K562 (cell line): ENCODE data around the gene PIP5KL1. TPM values are rescaled to one million over a fixed set of nuclear protein-coding genes. Genes with fewer than 3 reads are reported as not detected.

ENCODE experiments used
- DDX20 ChIP-seq: fragments of 450-650 bp; IDR thresholded peaks from 2 replicates; pipeline ENCODE4 v1.6.1; 2016; ENCODE audit warnings: missing genetic modification characterization, low read depth, mild to moderate bottlenecking, missing compliant biosample characterization, moderate library complexity
- DMBX1 ChIP-seq: fragments of 250-450 bp; sonication (Bioruptor Pico); IDR thresholded peaks from 2 replicates; pipeline ENCODE4 v1.8.0; 2022; ENCODE audit warnings: inconsistent platforms, mild to moderate bottlenecking, moderate library complexity, borderline replicate concordance
- DNMT1 ChIP-seq: fragments of 450-650 bp; IDR thresholded peaks from 2 replicates; pipeline ENCODE4 v1.6.1; 2016; ENCODE audit warnings: antibody characterized with exemption, mild to moderate bottlenecking
- LEF1 ChIP-seq: fragments of 450-650 bp; IDR thresholded peaks from 2 replicates; pipeline ENCODE4 v1.6.1; 2016; ENCODE audit warnings: mild to moderate bottlenecking
- PTRF ChIP-seq: fragments of 450-650 bp; IDR thresholded peaks from 2 replicates; pipeline ENCODE4 v1.6.1; 2016; ENCODE audit warnings: mild to moderate bottlenecking, missing genetic modification characterization, missing compliant biosample characterization
- RUNX1 ChIP-seq: sonication (generic); IDR thresholded peaks from 2 replicates; pipeline ENCODE4 v1.6.1; 2016; ENCODE audit warnings: antibody characterized with exemption, low read depth
- TFAM ChIP-seq: fragments of 250-450 bp; sonication (Bioruptor Pico); conservative IDR thresholded peaks from 2 replicates; pipeline ENCODE4 v1.5.0; 2021; ENCODE audit warnings: mild to moderate bottlenecking, moderate library complexity
- TOE1 ChIP-seq, 2 experiments: fragments of 450-650 bp in 1 of 2; sonication (generic) in 1 of 2; formaldehyde crosslinking in 1 of 2; IDR thresholded peaks; 2 replicates each; pipeline versions ENCODE4 v1.7.1 to v1.8.0; 2016 to 2022; ENCODE audit warnings: borderline replicate concordance in 2 of 2, mild to moderate bottlenecking in 2 of 2, antibody characterized with exemption in 1 of 2, inconsistent platforms in 1 of 2, low read depth in 1 of 2, missing genetic modification reagents in 1 of 2, moderate library complexity in 1 of 2
- ZBTB8A ChIP-seq: fragments of 450-650 bp; IDR thresholded peaks from 2 replicates; pipeline ENCODE4 v1.6.1; 2018; ENCODE audit warnings: mild to moderate bottlenecking, moderate library complexity; ENCODE audit not compliant: partially characterized antibody
- ZNF217 ChIP-seq: sonication (generic); formaldehyde crosslinking; IDR thresholded peaks from 2 replicates; pipeline ENCODE4 v1.8.0; 2022; ENCODE audit warnings: mild to moderate bottlenecking, missing genetic modification reagents
- ZNF232 ChIP-seq: sonication (generic); formaldehyde crosslinking; IDR thresholded peaks from 2 replicates; pipeline ENCODE4 v1.8.0; 2022; ENCODE audit warnings: mild to moderate bottlenecking, missing genetic modification reagents
- polyA plus RNA-seq, 8 experiments: library from polyadenylated mRNA; depleted of rRNA in 4 of 8; stranded (reverse) in 5 of 8; unstranded in 3 of 8; fragments of >200 nt; fragmentation: Nextera tagmentation in 2 of 8; fragmentation: Illumina TruSeq in 1 of 8; extraction: Ambion mirVana in 2 of 8; extraction: Trizol in 1 of 8; gene quantifications; 2 replicates each; pipeline versions ENCODE4 v1.2.1 to v1.2.3, GENCODE V29; 2011 to 2014; ENCODE audit warnings: inconsistent platforms in 1 of 8, missing spikeins in 1 of 8
- total RNA-seq, 7 experiments: library from RNA; depleted of rRNA in 6 of 7; stranded (reverse); fragments of >200 nt in 6 of 7; fragmentation: Illumina TruSeq in 2 of 7; extraction: Trizol in 2 of 7; gene quantifications; 2 replicates each; pipeline versions ENCODE4 v1.2.1 to v1.2.3, GENCODE V29; 2011 to 2021; ENCODE audit warnings: low replicate concordance in 1 of 7
- TF ChIP-seq, protein P1 (sequence below): sonication (generic); formaldehyde crosslinking; IDR thresholded peaks from 2 replicates; pipeline ENCODE4 v1.8.0; 2022; ENCODE audit warnings: missing genetic modification reagents, mild to moderate bottlenecking, moderate library complexity, borderline replicate concordance
- TF ChIP-seq, protein P2 (sequence below): fragments of 200-800 bp; sonication (Bioruptor generic); IDR thresholded peaks from 2 replicates; pipeline ENCODE4 v1.6.1; 2017; ENCODE audit warnings: missing genetic modification characterization, missing compliant biosample characterization
- TF ChIP-seq, protein P3 (sequence below): fragments of 450-650 bp; formaldehyde crosslinking; IDR thresholded peaks from 2 replicates; pipeline ENCODE4 v1.4.0; 2022; ENCODE audit warnings: missing genetic modification characterization

The PIP5KL1 gene
- total and polyA plus RNA-seq, 9 of the 15 experiments (the other 6 are each of a cell fraction or from before 2014, with no cell fraction given), result 0.18 to 4.8 (median 1.2) TPM

DNA sequence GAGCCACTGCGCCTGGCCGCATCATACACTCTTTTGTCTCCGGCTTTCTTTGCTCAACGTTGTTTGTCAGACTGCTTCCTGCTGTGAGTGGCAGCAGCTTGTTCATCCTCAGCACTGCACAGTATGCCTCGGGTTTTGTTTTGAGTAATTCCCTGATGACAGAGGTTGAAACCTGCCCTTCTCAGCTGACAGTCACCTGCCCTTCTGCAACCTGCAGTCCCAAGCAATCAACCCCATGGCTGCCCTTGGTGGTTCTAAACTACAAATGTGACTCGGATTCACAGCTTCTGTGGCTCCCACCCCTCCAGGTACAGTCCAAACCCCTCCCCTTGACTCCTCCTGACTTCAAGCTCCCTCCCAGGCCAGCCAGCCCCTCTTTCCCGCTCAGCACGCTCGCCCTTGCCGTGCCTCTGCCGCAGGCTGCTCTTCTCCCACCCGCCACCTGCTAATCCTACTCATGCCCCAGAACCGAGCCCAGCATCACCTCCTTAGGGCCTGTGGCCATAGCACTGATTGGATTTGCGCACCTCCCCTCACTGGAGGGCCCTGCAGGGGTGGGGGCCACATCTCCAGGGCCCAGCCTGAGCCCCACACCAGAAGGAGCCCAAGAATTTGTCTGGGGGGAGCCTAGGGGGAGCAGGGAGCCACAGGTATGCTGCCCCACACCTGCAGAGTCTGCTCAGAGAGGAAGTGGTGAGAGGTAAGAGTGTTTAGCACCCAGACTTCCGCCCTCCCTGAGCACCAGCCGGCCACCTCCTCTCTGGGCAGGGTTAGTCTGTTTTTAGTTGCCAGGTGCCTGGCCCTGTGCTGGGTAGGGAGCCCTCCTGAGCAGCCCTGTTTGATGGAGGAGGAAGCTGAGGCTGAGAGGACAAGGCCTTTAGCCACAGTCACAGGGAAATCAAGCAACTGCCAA, 40.1 kb upstream of the PIP5KL1 start (continued):
- TF ChIP-seq, protein P1, sequence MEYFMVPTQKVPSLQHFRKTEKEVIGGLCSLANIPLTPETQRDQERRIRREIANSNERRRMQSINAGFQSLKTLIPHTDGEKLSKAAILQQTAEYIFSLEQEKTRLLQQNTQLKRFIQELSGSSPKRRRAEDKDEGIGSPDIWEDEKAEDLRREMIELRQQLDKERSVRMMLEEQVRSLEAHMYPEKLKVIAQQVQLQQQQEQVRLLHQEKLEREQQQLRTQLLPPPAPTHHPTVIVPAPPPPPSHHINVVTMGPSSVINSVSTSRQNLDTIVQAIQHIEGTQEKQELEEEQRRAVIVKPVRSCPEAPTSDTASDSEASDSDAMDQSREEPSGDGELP, result no peak
- TF ChIP-seq TFAM (CRISPR knock-in tag), result no peak
- TF ChIP-seq TOE1 (IDR thresholded peaks at IDR 0.05; ENCODE audit: borderline replicate concordance), result no peak
- TF ChIP-seq TOE1 (CRISPR knock-in tag; IDR thresholded peaks at IDR 0.05; ENCODE audit: borderline replicate concordance, low read depth), result no peak
- TF ChIP-seq ZNF232, result no peak
- no peak for TF ChIP-seq PTRF (tag)
- no peak for TF ChIP-seq DNMT1
- TF ChIP-seq DMBX1, result no peak
- TF ChIP-seq DDX20 (tag), result no peak
- TF ChIP-seq, protein P2, sequence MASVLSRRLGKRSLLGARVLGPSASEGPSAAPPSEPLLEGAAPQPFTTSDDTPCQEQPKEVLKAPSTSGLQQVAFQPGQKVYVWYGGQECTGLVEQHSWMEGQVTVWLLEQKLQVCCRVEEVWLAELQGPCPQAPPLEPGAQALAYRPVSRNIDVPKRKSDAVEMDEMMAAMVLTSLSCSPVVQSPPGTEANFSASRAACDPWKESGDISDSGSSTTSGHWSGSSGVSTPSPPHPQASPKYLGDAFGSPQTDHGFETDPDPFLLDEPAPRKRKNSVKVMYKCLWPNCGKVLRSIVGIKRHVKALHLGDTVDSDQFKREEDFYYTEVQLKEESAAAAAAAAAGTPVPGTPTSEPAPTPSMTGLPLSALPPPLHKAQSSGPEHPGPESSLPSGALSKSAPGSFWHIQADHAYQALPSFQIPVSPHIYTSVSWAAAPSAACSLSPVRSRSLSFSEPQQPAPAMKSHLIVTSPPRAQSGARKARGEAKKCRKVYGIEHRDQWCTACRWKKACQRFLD, result 0 out of 2 replicates have a peak, but pooled peaks have one; percentile 12
- no peak for TF ChIP-seq RUNX1
- TF ChIP-seq ZNF217 (CRISPR knock-in tag), result no peak
- no peak for TF ChIP-seq ZBTB8A
- TF ChIP-seq, protein P3, sequence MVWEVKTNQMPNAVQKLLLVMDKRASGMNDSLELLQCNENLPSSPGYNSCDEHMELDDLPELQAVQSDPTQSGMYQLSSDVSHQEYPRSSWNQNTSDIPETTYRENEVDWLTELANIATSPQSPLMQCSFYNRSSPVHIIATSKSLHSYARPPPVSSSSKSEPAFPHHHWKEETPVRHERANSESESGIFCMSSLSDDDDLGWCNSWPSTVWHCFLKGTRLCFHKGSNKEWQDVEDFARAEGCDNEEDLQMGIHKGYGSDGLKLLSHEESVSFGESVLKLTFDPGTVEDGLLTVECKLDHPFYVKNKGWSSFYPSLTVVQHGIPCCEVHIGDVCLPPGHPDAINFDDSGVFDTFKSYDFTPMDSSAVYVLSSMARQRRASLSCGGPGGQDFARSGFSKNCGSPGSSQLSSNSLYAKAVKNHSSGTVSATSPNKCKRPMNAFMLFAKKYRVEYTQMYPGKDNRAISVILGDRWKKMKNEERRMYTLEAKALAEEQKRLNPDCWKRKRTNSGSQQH (CRISPR knock-in tag), result no peak
- TF ChIP-seq LEF1, result no peak
- TF ChIP-seq, all 486 proteins: peak for 7
